Type B pancreatic cell (in vitro differentiated cells): ENCODE data around the gene SDK1. TPM values are rescaled to one million over a fixed set of nuclear protein-coding genes. Genes with fewer than 3 reads are reported as not detected.

Experiments
- DNase-seq: peaks from one replicate; pipeline ENCODE4 v3.0.0; 2021; ENCODE audit warnings: mixed read lengths; ENCODE audit not compliant: unreplicated experiment; ENCODE audit errors: extremely low spot score
- H3K27ac Mint-ChIP-seq: 2 replicates; pipeline ENCODE4 v1.8.0; 2021; ENCODE audit warnings: mild to moderate bottlenecking, mixed read lengths
- H3K27me3 Mint-ChIP-seq: 2 replicates; pipeline ENCODE4 v1.8.0; 2021; ENCODE audit warnings: mixed read lengths
- H3K36me3 Mint-ChIP-seq: 2 replicates; pipeline ENCODE4 v1.8.0; 2021; ENCODE audit warnings: mixed read lengths
- H3K4me1 Mint-ChIP-seq: one replicate; pipeline ENCODE4 v1.8.0; 2021; ENCODE audit warnings: mixed read lengths; ENCODE audit not compliant: unreplicated experiment
- H3K4me3 Mint-ChIP-seq: 2 replicates; pipeline ENCODE4 v1.8.0; 2021; ENCODE audit warnings: mild to moderate bottlenecking, mixed read lengths
- H3K9me3 Mint-ChIP-seq: 2 replicates; pipeline ENCODE4 v1.8.0; 2021; ENCODE audit warnings: mixed read lengths
- CTCF ChIP-seq: fragments of 200-600 bp; sonication (generic); conservative IDR thresholded peaks from 2 replicates; pipeline ENCODE4 v1.5.0; 2021; ENCODE audit warnings: antibody characterized with exemption, mild to moderate bottlenecking
- total RNA-seq: library from RNA; stranded (reverse); gene quantifications from 2 replicates; pipeline ENCODE4 v1.2.1, GENCODE V29; 2021; ENCODE audit warnings: low replicate concordance

Gene SDK1
- total RNA-seq, 1 donor from 2014 or later = 26.1 TPM

- DNase-seq = no peak
- Mint-ChIP-seq H3K36me3 (peaks cover under 1% of the 10 kb centered on the region), H3K27me3 (no peaks in the 10 kb centered on the region), H3K4me3 (peak overlapping the region; percentile 26), H3K27ac (no peak overlapping the region), H3K4me1 (peaks cover 30% of the 10 kb centered on the region), H3K9me3 (peaks cover 5% of the 10 kb centered on the region)
- TF ChIP-seq CTCF = no peak
These were observed 623.2 kb downstream of the SDK1 start for GRCh38 chr7:3924277-3924676.

- H3K36me3 Mint-ChIP-seq = peaks cover 5% of the 10 kb centered on the region
- H3K4me1 Mint-ChIP-seq = peaks cover 14% of the 10 kb centered on the region
- DNase-seq = no peak
- no peak overlapping the region for H3K27ac Mint-ChIP-seq
- H3K27me3 Mint-ChIP-seq = peaks cover 3% of the 10 kb centered on the region
- H3K9me3 Mint-ChIP-seq = peaks cover 5% of the 10 kb centered on the region
- no peak overlapping the region for H3K4me3 Mint-ChIP-seq
- TF ChIP-seq CTCF = no peak
These were observed 626.5 kb downstream of the SDK1 start for GRCh38 chr7:3927446-3928110.

GRCh38 chr7:3928727-3929515, 627.9 kb downstream of the SDK1 start:
- peaks cover 16% of the 10 kb centered on the region for H3K4me1 Mint-ChIP-seq
- peaks cover 3% of the 10 kb centered on the region for H3K27me3 Mint-ChIP-seq
- no peak for DNase-seq
- no peak overlapping the region for H3K4me3 Mint-ChIP-seq
- H3K9me3 Mint-ChIP-seq = no peaks in the 10 kb centered on the region
- H3K36me3 Mint-ChIP-seq = peaks cover 5% of the 10 kb centered on the region
- H3K27ac Mint-ChIP-seq = no peak overlapping the region
- no peak for TF ChIP-seq CTCF

GRCh38 chr7:3931843-3932242, 630.8 kb downstream of the SDK1 start:
- peaks cover 10% of the 10 kb centered on the region for H3K9me3 Mint-ChIP-seq
- peaks cover 3% of the 10 kb centered on the region for H3K27me3 Mint-ChIP-seq
- DNase-seq = no peak
- peaks cover 9% of the 10 kb centered on the region for H3K4me1 Mint-ChIP-seq
- no peak for TF ChIP-seq CTCF
- H3K36me3 Mint-ChIP-seq = peaks cover 17% of the 10 kb centered on the region
- H3K27ac Mint-ChIP-seq = no peak overlapping the region
- no peak overlapping the region for H3K4me3 Mint-ChIP-seq

- peaks cover 20% of the 10 kb centered on the region for H3K36me3 Mint-ChIP-seq
- peaks cover 9% of the 10 kb centered on the region for H3K4me1 Mint-ChIP-seq
- TF ChIP-seq CTCF = no peak
- no peak for DNase-seq
- peaks cover 10% of the 10 kb centered on the region for H3K9me3 Mint-ChIP-seq
- no peak overlapping the region for H3K27ac Mint-ChIP-seq
- H3K4me3 Mint-ChIP-seq = no peak overlapping the region
- no peaks in the 10 kb centered on the region for H3K27me3 Mint-ChIP-seq
These were observed 636.1 kb downstream of the SDK1 start for GRCh38 chr7:3937146-3937545.
